Activated CD8-positive, alpha-beta memory T cell treated with anti-CD3 and anti-CD28 coated beads for 36 hours (primary cell): ENCODE data around the gene IQSEC2. TPM values are rescaled to one million over a fixed set of nuclear protein-coding genes. Genes with fewer than 3 reads are reported as not detected.

ENCODE experiments used
- CTCF ChIA-PET: fragments of 350-600 bp; sonication (Branson Sonifier 250); formaldehyde crosslinking; loops from one replicate; lab custom pipeline; 2021; ENCODE audit warnings: antibody characterized with exemption; lab: Charles Lee
- POLR2A ChIA-PET: fragments of 350-600 bp; sonication (Branson Sonifier 250); formaldehyde crosslinking; loops from one replicate; lab custom pipeline; 2021; ENCODE audit warnings: antibody characterized with exemption; lab: Charles Lee
- total RNA-seq, 2 experiments: library from RNA; stranded (reverse); gene quantifications; one replicate each; pipeline ENCODE4 v1.2.3, GENCODE V29; 2021

Gene IQSEC2
- total RNA-seq, 2 experiments from 2014 or later, result 0.65 to 0.95 TPM

DNA sequence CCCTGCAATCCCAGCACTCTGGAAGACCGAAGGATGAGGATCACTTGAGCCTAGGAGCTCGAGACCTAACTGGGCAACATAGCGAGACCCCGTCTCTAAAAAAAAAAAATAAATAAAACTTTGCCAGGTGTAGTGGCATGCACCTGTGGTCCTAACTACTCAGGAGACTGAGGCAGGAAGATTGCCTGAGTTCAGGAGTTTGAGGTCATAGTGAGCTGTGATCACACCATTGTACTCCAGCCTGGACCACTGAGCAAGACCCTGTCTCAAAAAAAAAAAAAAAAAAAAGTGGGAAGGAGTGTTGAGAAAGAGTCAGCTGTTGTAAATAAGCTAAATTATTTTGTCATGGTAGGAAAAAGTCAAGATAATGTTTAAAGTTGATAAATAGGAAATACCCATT, 27.5 kb upstream of the IQSEC2 start:
- CTCF ChIA-PET, result interaction anchor here (0.7 kb wide), 1 partner anchor 67 kb away, joined by 5 read pairs; no protein-coding TSS in a partner anchor
- POLR2A ChIA-PET, result interaction anchor here (0.6 kb wide), 1 partner anchor 130 kb away, joined by 3 read pairs; no protein-coding TSS in a partner anchor

DNA sequence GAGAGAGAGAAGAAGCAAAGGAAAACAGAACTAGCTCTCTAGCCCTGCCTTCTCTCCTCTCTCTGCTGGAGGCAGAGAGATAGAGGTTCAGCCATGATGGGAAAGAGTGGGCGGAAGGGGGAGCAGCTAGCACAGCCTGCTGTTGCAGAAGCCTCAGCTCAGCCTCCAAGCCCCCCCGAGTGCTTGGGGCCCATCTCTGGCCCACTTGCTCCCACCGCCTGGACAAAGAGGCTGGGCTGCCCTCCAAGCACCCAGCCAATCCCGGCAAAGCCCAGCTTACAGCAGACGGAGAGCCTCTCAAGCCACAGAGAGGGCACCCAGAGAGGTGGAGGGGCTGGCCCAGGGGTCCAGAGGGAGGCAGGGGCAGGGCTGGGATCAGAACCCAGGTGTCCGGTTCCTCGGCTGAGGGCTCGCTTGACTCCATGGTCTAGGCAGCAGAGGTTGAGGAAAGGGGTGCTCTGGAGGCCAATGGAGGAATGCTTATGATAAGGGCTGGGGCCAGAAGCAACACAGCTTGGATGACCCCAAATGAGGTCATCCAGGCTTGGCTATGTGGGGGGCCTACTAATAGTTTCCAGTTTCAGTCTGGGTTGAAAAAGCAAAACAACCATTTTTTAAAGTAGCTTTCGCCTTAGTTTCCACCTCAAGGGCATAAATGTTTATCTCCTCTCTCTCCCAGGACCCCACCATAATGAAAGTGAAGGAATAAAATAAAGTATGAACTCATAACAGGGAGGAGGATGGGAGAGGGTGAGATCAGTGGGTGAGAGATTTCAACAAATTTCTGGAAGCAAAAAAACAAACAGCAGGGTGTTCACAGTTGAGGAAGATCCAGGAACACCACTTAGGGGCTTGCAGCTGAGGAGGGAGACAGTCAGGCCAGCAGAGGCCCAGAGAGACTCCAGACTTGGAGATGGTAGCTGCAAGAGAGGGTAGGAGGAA, 24.9 kb upstream of the IQSEC2 start:
- ChIA-PET CTCF (interaction anchor here (0.7 to 0.9 kb wide), 2 partner anchors 42 to 175 kb away, joined by 3 read pairs; no protein-coding TSS in a partner anchor), POLR2A (no interaction called here)

DNA sequence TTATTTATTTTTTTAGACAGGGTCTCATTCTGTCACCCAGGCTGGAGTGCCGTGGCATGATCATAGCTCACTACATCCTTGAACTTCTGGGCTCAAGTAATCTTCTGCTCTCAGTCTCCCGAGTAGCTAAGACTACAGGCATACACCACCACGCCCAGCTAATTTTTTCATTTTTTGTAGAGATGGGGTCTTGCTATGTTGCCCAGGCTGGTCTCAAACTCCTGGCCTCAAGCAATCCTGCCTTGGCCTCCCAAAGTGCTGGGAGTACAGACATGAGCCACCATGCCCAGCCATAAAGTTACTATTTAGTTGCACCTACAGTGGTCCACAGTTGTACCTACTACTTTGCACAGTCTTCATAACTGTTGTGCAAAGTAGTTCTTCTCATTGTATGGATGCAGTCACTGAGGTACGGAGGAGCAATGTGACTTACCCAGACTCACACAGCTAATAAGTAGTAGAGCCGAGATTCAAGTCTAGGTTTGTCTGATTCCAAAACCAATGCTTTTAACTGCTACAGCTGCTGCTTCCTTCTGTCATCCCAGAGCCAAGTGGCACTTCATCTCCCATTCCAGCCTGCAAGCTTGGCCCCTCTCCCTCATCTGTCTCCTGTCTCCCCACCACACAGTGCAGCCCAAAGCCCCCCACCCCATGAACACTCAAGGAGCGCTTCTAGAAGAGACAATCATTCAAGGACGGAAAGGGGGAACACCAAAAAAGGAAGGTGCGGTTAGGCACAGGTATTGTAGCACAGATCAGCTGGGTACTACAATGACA, 24.0 kb upstream of the IQSEC2 start:
- POLR2A ChIA-PET, result no interaction called here

DNA sequence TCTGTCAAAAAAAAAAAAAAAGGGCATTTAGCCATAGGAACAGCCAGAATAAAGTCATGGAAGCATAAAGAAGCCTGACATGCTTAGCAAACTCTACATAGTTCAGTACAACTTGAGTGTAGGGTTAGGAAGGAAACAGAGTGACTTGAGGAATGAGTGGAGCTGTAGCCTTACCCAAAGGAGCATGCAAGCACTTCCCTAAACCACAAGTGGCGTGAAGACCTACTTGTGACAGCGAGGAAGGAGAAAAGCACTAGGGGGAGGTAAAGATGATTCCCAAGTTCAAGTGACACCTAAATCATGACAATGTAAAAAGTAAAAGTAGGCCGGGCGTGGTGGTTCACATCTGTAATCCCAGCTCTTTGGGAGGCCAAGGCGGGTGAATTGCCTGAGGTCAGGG, 21.8 kb upstream of the IQSEC2 start:
- ChIA-PET POLR2A (no interaction called here), CTCF (interaction anchor here (1.5 kb wide), 1 partner anchor 10 kb away, joined by 8 read pairs; no protein-coding TSS in a partner anchor)

More for the DNA sequence above, 24.0 kb upstream of the IQSEC2 start:
- CTCF ChIA-PET, result no interaction called here

DNA sequence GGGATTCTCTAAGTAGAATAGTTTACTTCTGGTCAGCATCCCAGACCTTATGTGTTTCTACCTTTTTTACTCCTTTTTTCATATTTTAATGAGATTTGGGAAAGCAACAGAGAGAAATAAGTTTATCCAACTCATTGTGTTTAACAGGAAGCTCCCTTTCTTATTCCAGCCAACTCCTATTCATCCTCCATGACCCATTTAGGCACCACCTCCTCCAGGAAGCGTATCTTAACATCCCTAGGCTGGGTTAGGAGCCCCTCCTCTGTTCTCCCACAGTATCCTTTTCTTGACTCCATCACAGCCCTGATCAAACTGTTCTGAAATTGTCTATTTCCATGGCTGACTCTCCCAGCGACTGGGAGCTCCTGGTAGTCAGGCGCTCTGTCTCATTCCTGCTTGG, 18.8 kb upstream of the IQSEC2 start:
- CTCF ChIA-PET, result no interaction called here
- POLR2A ChIA-PET, result no interaction called here

DNA sequence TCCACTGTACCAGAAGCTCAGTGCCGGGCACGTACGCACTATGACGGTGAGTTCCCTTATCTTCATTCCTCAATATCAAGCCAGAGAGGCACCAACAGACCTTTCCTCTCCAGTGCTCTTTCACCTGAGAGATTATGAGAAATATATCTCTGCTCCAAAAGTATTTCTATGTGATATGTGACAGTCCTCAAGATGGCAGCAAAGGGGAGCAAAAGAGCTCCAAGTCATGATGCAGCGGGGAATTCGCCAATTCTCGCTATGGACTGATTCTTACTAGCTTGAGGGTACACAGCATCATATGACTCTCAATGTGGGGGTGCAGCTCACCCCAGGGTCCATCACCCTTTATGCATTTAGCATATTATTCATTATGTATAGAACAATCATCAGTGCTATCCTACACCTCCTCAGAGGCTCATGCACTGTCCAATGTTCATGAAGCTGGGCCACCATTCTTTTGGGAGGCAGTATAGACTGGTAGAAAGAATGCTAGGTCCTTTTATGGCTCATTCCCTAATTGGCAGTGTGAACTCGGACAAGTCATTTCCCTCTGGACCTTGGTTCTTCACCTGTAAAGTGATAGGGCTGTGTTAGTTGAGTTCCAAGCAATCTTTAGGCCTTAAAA, 12.8 kb upstream of the IQSEC2 start:
- ChIA-PET POLR2A (no interaction called here), CTCF (interaction anchor here (0.8 to 1.7 kb wide), 3 partner anchors 8 to 23 kb away, joined by 3 to 4 read pairs (median 3); no protein-coding TSS in a partner anchor)

DNA sequence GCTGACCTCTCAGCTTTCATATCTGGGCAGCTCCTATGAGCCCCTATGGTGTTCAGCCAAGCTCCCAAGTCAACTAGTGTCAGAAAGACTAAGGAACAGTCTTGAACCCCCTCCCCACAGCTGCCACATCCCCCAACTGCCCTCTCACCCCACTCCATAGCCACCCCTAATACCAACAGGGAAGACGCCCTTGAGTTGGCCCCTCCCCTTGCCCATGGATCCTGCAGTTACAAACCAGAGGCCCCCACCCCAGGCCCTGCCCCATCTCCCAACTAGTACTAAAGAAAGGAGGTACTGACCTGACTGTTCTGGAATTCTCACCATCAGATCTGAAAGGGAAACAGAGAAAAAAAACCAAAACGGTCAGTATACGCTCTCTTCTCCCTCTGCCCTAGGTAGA, 10.2 kb upstream of the IQSEC2 start:
- CTCF ChIA-PET, result no interaction called here
- POLR2A ChIA-PET, result no interaction called here

DNA sequence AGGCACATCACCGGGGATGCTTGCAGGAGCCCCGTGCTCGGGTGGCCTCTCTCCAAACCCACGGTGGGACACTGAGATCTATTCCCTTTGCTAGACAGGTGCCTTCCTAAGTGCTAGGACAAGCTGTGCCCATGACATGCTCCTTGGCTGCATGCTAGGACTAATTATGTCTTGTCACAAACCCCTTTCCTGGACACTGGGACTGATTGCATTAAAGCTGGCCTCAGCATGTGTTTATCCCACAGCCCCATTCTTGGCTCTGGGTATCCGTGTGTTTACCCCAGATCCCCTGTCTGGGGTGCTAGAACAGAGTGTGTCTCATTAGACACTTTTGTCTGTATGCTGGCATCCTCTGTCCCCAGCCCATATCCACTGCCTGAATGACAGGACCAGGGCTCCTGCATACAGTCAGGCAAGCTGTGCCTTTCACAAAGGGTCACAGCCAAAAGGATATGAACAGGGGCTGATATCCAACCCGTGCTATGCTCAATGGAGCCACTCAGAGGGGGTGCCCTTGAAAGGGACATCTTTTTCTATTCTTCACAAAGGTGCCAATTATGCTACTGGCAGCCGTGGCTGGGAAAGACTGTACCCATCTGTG, 9.2 kb upstream of the IQSEC2 start:
- ChIA-PET CTCF (interaction anchor here (0.7 to 1.3 kb wide), 3 partner anchors 14 to 355 kb away, joined by 3 read pairs; no protein-coding TSS in a partner anchor), POLR2A (no interaction called here)

DNA sequence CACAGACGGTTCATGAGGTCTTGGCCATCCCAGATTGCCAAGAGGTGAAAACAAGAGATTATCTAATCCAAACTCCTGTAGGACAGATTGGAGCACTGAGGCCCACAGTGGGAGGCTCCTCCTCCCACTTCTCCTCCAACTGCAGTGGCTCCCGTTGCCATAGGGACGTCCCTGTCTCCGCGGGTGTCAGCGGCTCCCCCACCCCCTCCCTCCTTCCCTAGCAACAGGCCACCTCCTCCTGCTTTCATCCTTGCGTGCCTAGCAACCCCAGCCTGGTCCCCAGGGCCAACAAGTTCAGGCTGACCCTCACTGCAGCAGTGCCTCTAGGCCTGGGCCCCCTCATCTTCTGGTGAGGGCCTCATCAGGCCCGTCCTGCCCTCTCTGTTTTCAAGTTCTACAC, 6.8 kb upstream of the IQSEC2 start:
- ChIA-PET POLR2A (no interaction called here), CTCF (interaction anchor here (1.3 kb wide), 1 partner anchor 24 kb away, joined by 4 read pairs; no protein-coding TSS in a partner anchor)

DNA sequence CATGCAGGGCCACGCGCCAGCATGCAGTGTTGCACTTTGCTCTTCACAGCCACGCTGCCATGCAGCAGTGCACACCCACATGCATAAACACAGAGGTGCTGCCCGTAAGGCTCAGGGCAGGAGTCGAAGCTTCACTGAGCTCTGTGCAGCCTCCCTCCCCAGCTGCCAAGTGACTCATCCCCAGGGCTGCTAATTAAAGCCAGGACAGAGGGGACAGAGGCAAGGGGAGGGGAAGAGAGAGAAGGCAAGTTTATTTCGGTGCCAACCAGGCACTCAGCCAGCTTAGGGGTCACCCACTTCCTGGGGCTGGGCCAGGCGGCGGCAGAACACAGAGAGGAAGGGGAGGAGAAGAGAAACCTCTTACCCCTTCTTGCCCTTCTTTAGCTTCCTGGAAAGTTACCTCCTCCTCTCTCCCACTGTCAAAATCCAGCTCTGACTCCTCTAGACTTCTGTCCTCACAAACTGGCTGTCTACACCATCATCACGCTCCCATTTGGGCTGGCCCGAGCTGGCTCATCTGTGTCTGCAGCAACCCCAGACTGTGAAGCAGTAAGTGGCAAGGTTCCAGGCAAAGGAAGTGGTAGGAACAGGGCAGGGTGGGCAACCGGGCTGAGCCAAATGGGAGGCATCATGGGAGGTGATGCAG, 6.2 kb upstream of the IQSEC2 start:
- ChIA-PET POLR2A (interaction anchor here (0.6 kb wide), 1 partner anchor 9 kb away, joined by 3 read pairs; no protein-coding TSS in a partner anchor), CTCF (interaction anchor here (1.3 kb wide), 1 partner anchor 25 kb away, joined by 4 read pairs; no protein-coding TSS in a partner anchor)

DNA sequence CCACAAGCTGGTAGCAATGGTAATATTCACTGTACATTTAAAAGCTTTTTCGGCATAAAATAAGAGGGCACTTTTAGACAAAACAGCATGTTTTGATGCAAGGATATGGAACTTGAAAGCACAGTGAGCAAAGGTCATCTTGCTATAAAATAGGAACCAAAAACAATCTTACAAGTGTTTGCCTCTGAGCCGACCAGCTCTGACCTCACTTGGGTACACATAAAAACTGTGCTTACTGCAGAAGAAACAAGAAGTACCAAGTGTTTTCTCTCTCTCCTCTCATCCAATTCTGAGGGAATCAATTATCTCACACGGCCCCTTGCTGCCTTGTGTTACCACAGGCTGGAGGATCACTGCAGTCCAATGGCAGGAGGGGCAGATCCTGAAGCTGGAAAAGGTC, 4.8 kb upstream of the IQSEC2 start:
- ChIA-PET POLR2A (no interaction called here), CTCF (interaction anchor here (0.8 kb wide), 1 partner anchor 8 kb away, joined by 3 read pairs; no protein-coding TSS in a partner anchor)

DNA sequence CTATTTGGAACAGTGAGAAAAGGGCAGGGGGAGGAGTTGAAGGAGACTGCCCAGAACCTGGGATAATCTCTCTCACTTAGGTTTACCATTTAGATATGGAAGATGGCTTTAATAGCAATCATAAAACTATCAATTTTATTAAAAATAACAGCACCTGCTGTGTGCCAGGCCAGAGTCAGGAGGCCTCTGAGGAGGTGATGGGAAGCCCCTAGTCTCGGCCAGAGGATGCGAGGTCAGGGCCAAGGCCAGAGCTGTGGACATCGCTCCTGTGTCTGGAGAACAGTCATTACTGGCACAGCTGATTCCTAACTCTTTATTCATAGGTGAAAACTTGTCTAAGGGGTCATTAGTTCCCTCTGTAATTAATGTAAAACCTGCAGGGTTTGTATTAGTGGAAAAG, 4.2 kb upstream of the IQSEC2 start:
- POLR2A ChIA-PET, result no interaction called here
- CTCF ChIA-PET, result interaction anchor here (0.8 to 1.9 kb wide), 2 partner anchors 8 to 27 kb away, joined by 3 to 5 read pairs; no protein-coding TSS in a partner anchor

DNA sequence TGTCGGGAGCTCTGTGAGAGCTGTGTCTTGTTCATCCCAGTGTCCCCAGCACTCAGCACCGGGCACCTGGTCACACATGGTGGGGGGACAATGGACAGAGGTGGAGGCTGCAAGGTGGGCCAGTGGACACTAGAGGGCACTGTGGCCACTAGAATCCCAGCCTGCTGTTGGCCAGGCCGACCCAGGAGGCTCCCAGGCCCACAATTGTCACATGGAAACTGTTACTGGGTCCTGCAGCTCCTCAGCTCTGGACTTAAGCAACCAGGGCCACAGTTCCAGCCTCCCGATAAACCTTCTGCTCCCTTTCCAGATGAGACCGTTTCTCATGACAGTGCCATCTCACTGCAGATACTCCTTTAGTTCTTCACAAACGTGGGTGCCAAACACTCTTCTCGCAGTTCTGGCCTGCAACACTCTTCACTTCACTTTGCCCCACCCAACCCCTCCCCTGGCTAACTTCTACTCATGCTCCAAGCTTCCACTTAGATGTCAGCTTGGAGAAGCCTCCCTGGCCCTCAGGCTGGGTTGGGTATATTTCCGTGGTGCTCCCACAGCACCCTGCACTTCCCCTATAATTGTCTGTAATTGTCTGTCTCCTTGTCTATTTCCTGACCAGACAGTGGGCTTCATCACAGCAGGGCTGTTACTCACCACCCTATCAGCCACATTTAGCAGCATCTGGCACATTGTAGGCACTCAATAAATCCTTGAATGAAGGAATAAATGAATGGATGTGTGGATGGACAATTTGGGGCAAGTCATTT, 3.5 kb upstream of the IQSEC2 start:
- ChIA-PET POLR2A (no interaction called here), CTCF (interaction anchor here (0.8 to 1.9 kb wide), 4 partner anchors 9 to 207 kb away, joined by 3 to 5 read pairs (median 3); no protein-coding TSS in a partner anchor)

DNA sequence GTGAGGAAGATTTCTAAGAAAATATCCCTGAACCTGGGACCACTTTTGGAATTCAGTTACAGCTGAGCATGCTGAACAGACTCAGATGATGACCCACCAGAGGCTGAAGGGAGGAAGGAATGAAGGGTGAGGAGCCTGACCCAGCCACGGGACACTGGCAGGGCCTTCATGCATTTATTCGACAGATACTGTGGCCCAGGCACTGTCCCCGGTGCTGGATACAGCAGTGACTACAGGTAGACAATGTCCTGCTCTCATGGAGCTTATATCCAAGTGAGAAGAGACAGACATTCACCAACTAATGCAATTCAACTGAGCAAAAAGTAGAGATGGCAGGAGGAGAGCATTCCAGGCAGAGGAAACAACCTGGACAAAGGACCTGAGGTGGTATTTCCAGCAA, 2.2 kb upstream of the IQSEC2 start:
- ChIA-PET CTCF (interaction anchor here (1.1 to 1.9 kb wide), 3 partner anchors 29 to 198 kb away, joined by 3 to 5 read pairs (median 4); no protein-coding TSS in a partner anchor), POLR2A (no interaction called here)

DNA sequence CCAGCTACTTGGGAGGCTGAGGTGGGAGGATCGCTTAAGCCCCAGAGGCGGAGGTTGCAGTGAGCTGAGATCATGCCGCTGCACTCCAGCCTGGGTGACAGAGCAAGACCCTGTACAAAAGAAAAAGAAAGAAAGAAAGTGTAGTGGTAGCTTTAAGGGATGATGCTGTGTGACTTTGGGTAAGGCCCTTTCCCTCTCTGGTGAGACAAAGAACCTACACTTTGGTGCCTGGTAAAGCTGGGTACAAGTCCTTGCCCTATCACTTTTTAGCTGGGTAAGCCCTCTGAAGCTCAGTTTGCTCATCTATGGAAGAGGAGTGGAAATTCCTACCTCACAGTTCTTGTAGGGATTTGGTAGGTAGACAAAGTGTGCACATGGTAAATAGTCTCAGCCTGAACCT, 1.7 kb upstream of the IQSEC2 start:
- POLR2A ChIA-PET, result no interaction called here
- CTCF ChIA-PET, result interaction anchor here (1.0 to 1.7 kb wide), 2 partner anchors 83 to 199 kb away, joined by 4 read pairs; no protein-coding TSS in a partner anchor

DNA sequence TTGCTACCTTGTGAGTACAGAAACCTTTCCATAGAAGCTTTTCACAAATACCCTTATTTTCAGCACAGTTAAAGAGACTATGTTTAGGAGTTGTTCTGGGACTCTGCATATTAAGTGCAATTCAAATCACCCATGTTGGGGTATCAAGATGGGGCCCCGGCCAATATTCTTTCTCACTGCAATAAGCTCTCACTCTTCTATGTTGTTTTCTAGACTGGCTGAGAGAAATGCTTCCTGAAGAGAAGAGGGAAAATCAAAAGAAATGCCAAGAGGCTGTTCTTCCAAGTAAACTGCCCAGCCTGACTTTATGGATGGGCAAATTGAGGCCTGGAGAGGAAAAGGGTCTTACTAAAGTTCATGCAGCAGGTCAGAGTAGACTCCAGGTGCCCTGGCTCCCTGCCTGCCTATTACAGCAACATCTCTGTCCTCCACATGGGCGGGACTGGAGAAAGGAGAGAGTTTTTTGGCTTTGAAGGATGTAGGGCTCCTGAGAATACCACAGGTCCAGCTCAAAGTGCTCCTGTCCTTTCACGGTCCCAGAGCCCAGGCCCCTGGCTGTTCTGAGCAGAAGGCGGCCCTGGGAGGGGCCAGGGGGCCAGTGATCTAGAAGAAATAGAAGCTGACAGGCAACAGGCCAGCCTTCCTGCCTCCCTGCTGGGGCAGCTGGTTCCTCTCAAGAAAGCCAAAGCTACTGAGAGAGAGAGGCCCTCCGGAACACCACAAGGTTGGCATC, 745 bp upstream of the IQSEC2 start:
- CTCF ChIA-PET, result interaction anchor here (1.0 kb wide), 2 partner anchors 37 to 82 kb away, joined by 3 to 4 read pairs; no protein-coding TSS in a partner anchor
- POLR2A ChIA-PET, result no interaction called here
